Activated naive CD4-positive, alpha-beta T cell treated with Interleukin-2 at 50 U/mL for 16 hours (primary cell): ENCODE results near the gene MSL2.
"Not testable (repeated sequence)": the region's sequence is repeated elsewhere in the genome, so short reads cannot be mapped to it uniquely, and the experiment has no call there.

Experiments used
- DNase-seq: peaks from one replicate; pipeline ENCODE4 v3.0.0-alpha.2; 2020

Gene MSL2

DNA sequence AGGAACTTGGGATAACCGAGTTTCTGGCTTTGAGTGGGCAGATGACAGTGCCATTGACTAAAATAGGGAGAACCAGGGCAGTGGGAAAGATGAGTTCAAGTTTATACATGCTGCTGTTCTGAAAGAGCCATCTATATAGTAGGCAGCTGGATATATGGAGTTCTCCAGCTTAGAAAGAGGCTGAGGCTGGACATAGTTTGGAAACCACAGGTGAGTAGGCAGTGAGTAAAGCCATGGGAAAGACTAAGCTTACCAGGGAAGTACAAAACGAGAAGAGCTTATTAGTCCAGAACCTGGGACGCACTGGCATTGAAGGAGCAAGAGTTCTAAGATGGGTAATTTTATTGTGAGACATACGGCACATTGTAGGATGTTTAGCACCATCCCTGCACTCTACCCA, 54.2 kb downstream of the MSL2 start:
- no peak for DNase-seq

DNA sequence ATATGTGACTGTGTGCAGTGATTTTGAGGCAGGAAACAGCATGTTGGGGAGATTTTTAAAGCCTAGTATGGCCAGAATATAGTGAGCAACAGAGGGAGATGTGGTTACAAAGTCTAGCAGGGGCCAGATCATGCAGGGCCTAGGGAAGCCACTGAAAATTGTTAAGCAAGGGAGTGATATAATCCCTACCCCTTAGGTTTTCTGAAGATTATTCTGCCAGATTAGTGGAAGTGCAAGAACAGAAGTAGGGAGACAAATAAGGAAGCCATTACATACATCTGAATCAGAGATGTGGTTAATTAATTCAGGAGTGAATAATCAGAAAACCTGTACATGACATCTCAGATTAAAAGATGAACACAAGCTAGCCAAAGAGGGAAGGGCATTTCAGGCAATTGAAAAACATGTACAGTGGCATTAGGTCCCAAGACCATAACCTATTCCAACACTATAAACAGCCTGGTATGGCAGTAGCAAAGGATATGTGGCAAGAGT, 54.8 kb downstream of the MSL2 start:
- DNase-seq: no peak

DNA sequence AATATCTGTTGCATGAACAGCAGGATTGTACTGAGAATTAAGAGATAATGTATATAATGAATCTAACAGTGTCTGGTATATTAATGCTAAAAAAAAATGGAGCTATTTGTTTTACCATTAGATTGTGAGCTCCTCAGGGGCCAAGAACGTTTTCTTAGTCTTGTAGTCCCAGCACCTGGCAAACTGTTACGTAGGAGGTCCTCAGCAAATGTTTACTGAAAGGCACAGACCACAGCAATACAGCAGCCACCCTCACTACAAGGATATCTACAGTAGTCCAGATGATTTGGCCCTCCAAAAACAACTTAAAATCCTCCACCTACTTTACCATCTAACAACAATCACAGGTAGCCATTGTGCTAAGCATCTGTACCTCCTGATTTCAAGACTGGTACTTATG, 59.7 kb downstream of the MSL2 start:
- DNase-seq: no peak

DNA sequence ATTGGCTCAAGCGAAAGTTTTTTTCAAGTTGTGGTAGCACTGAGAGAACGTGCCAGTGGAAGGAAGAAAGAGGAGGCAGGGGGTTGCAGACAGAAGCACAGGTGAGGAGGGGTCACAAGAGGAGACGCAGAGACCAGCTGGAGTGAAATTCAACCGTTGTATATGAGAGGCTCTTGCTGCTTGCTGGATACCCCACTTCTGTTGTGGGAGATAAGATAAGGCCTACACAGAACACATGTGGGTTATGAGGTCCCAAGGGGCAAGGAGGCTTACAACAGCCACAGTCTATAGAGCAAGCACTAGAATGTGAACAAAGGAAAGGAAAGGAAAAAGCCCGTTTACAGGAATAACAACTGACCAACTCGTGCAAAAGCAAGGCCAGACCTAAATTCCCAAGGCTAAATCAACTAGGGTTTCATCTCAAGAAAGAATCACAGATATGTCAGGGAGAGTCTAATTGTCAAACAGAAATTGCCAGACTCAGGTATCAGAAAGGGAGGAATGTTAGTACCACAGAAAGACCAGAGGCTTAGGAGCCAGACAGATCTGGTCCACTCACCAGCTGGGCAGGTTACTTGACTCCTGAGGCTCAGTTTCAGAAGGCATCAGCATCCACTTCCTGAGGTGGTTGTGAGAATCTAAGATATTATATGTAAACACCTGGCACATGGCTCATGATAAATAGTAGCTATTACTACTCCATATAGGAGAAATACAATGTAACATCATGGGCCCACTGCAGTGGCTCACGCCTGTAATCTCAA, 60.9 kb downstream of the MSL2 start:
- DNase-seq: no peak

DNA sequence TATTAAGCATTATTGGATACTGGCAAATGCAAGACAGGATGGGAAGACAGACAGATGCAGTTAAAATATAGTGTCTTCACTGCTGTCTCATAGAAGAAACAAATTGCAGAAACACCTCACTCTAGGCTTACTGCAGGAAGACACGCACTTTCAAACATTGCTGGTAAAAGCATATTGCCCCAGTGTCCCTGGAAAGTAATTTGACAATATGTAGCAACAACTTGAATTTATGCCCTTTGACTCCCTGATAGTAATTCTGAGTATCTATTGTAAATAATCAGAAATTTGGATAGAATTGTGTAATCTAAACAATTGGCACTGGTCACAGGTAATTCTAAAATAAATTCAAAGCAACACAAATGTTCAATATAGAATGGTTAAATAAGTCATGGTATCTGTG, 62.0 kb downstream of the MSL2 start:
- DNase-seq: no peak

DNA sequence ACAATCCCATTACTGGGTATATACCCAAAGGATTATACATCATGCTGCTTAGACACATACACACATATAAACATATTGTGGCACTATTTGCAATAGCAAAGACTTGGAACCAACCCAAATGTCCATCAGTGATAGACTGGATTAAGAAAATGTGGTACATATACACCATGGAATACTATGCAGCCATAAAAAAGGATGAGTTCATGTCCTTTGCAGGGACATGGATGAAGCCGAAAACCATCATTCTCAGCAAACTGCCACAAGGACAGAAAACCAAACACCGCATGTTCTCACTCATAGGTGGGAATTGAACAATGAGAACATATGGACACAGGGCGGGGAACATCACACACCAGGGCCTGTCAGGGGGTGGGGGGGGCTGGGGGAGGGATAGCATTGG, 64.5 kb downstream of the MSL2 start:
- not testable (repeated sequence) for DNase-seq

DNA sequence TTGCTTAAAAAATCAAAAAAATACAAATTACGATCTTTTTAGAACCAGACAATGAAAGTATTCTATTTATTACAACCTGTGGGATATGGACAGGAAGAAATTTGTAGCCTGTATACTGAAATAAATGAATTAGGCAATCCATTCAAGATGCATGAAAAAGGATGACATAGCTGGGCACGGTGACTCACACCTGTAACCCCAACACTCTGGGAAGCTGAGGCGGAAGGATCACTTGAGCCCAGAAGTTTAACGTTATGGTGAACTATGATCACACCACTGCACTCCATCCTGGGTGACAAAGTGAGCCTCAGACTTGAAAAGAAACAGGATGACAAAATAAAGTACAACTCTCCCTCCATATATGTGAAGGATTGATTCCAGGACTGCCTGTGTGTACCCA, 74.1 kb downstream of the MSL2 start:
- no peak for DNase-seq

DNA sequence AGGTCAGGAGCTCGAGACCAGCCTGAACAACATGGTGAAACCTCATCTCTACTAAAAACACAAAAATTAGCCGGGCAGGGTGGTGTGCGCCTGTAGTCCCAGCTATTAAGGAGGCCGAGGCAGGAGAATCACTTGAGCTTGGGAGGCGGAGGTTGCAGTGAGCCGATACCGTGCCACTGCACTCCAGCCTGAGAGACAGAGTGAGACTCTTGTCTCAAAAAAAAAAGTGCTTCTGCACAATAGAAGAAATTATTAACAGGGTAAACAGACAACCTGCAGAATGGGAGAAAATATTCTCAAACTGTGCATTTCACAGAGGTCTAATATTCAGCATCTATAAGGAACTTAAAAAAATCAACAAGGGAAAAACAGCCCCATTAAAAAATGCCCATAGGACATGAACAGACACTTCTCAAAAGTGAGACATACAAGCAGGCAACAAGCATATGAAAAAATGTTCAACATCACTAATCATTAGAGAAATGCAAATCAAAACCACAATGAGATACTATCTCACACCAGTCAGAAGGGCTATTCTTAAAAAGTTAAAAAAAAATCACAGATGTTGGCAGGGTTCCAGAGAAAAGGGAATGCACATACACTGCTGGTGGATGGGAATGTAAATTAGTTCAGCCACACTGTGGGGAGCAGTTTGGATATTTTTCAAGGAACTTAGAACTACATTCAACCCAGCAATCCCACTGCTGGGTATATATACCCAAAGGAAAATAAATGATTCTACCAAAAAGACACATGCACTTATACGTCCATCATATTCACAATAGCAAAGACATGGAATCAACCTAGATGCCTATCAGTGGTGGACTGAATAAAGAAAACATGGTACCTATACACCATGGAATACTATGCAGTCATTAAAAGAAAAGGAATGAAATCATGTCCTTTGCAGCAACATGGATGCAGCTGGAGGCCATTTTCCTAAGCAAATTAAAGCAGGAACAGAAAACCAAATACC, 75.5 kb downstream of the MSL2 start:
- DNase-seq: no peak

DNA sequence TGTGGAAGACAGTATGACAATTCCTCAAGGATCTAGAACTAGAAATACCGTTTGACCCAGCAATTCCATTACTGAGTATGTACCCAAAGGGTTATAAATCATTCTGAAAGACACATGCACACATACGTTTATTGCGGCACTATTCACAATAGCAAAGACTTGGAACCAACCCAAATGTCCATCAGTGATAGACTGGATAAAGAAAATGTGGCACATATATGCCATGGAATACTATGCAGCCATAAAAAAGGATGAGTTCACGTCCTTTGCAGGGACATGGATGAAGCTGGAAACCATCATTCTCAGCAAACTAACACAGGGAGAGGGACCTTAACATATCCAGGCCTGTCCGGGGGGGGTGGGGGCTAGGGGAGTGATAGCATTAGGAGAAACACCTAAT, 76.4 kb downstream of the MSL2 start:
- DNase-seq: not testable (repeated sequence)

DNA sequence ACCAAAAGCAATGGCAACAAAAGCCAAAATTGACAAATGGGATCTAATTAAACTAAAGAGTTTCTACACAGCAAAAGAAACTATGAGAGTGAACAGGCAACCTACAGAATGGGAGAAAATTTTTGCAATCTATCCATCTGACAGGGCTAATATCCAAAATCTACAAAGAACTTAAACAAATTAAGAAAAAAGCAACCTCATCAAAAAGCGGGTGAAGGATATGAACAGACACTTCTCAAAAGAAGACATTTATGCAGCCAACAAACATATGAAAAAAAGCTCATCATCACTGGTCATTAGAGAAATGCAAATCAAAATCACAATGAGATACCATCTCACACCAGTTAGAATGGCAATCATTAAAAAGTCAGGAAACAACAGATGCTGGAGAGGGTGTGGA, 76.8 kb downstream of the MSL2 start:
- not testable (repeated sequence) for DNase-seq

DNA sequence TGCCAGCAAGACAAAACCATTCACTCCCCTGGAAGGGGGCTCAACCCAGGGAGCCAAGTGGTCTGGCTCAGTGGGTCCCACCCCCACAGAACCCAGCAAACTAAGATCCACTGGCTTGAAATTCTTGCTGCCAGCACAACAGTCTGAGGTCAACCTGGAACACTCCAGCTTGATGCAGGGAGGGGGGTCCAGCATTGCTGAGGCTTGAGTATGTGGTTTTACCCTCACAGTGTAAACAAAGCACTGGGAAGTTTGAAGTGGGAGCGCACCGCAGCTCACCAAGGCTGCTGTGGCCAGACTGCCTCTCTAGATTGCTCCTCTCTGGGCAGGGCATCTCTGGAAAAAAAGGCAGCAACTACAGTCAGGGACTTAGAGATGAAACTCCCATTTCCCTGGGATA, 81.7 kb downstream of the MSL2 start:
- no peak for DNase-seq

DNA sequence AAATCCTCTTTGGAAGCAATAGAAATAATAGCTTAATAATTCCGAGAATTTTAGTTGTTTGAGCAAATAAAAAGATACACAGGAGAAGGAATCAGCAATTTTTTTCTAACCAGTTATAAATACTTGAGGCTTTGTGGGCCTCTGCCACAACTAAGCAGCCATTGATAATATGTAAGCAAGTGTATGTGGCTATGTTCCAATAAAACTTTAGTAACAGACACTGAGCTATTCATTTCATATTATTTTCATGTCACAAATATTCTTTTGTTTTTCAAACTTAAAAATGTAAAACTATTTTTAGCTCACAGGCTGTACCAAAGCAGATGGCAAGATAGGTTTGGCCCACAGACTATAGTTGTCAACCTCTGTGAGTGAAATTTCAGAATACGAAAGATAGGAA, 85.7 kb downstream of the MSL2 start:
- DNase-seq: no peak

DNA sequence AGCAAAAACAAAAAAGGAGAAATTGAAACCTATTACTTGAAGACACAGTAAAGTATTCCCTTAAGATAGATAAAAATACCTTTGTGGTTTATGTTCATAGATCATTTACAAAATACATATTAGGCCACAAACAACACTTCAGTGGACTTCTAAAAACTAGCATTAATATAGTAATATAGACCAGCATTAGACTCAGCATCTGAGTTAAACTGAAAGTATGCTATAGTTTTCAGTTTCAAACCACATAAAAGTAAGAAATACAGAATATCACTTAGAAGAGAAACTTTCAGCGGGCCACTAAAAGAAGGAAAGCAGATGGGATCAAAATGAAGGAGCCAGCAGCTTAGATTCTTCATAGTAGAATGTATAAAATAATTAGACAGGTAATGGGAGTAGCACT, 86.6 kb downstream of the MSL2 start:
- no peak for DNase-seq

DNA sequence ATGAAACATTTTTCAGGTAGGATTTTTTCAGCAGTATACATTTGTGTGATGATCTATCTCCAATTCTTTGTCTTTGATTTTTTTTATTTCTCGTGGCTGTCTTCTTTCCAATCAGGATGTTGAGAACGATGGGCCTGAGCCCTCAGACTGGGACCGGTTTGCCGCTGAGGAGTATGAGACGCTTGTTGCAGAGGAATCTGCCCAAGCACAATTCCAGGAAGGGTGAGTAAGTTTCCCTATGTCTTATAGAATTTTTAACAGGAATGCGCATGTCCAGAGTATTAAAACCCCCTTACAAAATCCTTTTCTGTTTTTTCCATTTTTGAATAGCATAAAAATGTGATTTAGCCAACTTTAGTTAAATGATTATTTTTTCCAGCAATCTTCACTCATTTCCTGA, 90.0 kb downstream of the MSL2 start:
- no peak for DNase-seq

DNA sequence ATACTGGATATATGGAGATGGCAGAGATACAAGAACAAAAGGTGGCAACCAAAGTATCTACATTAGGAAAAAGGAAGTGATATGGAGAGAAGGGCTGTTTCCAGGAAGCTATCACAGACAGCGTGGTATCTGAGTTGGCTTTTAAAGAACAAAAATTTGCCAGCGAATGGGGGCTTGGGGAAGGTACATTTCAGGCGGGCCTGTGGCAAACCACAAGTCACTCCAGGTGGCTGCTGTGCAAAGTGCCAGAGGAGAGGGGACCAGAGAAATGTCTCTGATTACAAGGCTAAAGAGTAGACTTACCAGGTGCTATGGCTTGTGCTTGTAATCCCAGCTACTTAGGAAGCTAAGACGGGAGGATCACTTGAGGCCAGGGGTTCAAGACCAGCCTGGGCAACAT, 91.1 kb downstream of the MSL2 start:
- DNase-seq: no peak
